Measurements from ENCODE around the gene PDE4B. TPM values are rescaled to one million over a fixed set of nuclear protein-coding genes. Genes with fewer than 3 reads are reported as not detected.

Gene PDE4B
- total RNA-seq, 1 donor from 2014 or later = 10.6 TPM

DNA sequence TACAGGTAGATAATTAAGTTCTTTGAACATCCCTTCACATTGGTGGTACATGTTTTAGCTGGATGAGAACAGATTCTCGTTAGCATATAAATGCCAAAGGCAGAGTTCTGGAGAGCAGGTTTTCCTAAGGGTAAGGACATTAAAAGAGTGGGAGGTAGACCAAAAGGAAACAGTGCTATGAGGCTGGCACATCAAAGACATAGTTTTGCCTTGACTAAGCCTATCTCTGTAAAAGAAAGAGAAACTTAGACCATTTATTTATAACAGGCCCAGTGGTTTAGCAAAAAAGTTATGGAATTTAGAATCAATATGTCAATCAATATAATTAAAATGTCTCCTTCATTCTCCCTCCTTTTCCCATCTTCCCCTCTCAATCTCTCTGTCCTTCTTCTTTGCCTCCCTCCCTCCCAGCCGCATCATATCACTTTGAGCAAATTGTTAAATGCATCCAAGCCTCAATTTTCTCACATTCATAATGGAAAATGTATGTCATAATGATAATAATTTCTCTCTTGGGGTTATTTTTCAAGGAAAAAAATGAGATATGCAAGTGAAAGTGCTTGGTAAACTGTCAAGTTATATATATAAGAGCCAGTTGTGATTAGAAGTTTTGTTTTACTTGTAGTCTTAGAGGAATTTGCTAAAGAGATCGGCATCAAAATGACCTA lies 531.4 kb downstream of the PDE4B start:
- ATAC-seq (ENCODE audit: poor library complexity) = no peak

DNA sequence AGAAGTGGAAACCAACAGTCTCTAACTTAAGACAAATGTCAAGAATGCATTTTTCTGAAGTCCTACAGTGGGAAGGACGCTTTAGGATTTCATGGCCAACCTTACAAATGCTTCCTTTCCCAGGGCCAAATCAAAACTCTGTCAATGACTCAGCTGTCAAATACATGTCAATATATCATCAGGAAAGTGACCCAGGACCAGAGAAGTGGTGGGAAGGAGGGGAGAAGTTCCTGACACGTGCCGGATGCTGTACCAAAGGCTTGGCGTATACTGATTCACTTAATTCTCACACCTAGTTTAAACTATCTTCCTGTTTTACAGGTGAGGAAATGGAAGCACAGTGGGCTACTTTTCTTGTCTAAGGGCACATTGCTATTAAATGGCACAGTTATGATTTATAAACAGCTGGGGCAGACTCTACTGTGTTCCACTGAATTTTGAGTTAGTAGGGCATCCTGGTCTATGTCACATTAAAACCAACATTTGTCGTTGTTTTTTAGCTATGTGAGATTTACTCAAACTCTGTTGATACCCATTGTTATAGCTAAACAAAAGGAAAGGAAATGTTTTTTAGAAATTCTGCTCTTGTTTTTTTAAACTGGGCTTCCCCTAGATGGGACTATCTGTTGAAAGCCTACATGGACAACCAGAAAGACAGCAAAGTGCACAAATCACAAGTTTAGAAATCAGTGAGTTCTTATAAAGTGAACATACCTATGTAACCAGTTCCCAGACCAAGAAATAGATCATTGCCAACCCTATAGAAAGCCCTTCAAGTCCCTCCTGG lies 533.1 kb downstream of the PDE4B start:
- DNase-seq (no peak), ATAC-seq (ENCODE audit: poor library complexity) (no peak)
- intact Hi-C loops (cut with DNase I) = no loop called here

More for the DNA sequence above, 531.4 kb downstream of the PDE4B start:
- no peak for DNase-seq
- intact Hi-C loops (cut with DNase I) = no loop called here

DNA sequence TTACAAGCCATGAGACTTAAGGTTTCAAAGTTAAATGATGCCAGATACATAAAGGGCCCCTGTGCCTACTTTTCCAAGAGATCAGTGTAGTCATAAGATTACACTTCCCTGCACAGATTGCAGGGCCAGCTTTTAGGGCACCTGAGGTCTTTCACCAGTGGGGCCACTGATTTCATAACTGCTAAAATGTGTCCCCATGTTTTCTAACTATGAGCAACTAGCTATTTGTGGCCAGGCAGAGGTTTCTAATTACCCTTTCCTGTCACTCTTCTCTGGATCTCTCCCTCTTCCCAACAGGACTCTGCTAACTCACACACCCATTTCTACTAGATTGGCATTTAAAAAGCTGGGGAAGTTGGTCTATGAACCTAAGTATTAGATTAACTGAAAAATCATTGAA lies 534.2 kb downstream of the PDE4B start:
- intact Hi-C loops (cut with DNase I) = no loop called here
- no peak for DNase-seq
- ATAC-seq (ENCODE audit: poor library complexity) = no peak

- DNase-seq = no peak
- ATAC-seq (ENCODE audit: poor library complexity) = no peak
- intact Hi-C loops (cut with DNase I) = no loop called here
Measured at GRCh38 chr1:66327588-66327987, 534.9 kb downstream of the PDE4B start.

- DNase-seq = no peak
- ATAC-seq (ENCODE audit: poor library complexity) = no peak
- intact Hi-C loops (cut with DNase I) = no loop called here
Measured at GRCh38 chr1:66328896-66329295, 536.2 kb downstream of the PDE4B start.

GRCh38 chr1:66330722-66331141 lies 538.0 kb downstream of the PDE4B start:
- DNase-seq (no peak), ATAC-seq (ENCODE audit: poor library complexity) (no peak)
- intact Hi-C loops (cut with DNase I) = loop anchor here (5.0 kb wide), 1 partner anchor 58 kb away; no protein-coding TSS in a partner anchor

- ATAC-seq (ENCODE audit: poor library complexity) = peak; percentile 65
- intact Hi-C loops (cut with DNase I) = loop anchor here (5.0 kb wide), 1 partner anchor 60 kb away; no protein-coding TSS in a partner anchor
Measured at GRCh38 chr1:66331658-66332547, 539.2 kb downstream of the PDE4B start.

DNA sequence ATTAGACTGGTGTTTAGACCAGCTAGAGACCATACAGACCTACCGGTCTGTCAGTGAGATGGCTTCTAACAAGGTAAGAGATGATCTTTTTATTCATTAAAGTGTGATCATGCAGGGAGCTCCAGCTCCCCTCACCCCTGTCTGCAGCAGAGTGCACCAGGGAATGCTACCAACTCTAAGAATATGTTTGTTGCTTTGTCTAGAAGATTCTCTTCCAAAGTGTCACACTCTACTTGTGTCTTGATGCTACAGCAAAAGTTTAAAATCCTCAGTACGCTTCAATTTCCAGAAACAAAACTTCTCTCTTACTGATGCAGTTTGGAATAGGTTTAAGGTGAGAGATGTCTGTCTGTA lies 539.8 kb downstream of the PDE4B start:
- intact Hi-C loops (cut with DNase I) = loop anchor here (5.0 kb wide), 1 partner anchor 60 kb away; no protein-coding TSS in a partner anchor
- ATAC-seq (ENCODE audit: poor library complexity) = peak; percentile 24

More at GRCh38 chr1:66331658-66332547, 539.2 kb downstream of the PDE4B start:
- DNase-seq = peak; percentile 80

DNA sequence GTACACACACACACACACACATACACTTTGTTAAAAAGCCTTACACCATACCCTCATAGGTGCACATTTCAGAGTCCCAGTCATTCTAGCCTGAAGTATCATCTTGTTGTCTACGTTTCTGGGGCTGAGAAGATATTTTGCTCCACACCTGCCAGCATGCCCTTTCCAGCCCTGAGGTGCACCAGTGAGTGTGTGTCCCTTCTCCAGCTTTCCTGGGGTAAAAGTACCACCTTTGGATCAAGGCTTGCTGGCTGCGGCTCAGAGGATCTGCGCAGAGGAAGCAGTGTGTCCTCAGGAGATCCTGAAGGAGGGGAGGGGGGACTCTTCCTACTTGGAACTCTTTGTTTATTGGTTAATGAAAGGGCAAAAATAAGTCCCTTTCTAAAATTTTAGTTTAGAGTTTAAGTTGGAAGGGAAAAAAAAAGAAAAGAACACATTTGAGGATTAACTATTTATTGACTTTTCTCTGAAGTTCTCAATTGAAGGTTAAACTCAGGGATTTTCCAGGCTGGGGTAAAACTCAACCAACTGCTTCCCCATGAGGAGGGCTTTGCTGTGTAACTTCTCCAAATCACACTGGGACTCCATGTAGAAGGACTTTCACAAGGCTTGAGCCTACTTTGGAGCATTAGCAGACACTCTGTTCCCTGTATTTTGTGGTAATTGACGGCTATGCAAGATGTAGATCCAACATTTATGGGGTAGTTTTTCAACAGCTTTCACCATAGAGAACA lies 540.9 kb downstream of the PDE4B start:
- intact Hi-C loops (cut with DNase I) = loop anchor here (5.0 kb wide), 1 partner anchor 61 kb away; no protein-coding TSS in a partner anchor
- DNase-seq (peak; percentile 63), ATAC-seq (ENCODE audit: poor library complexity) (peak; percentile 37)

More for the DNA sequence above, 539.8 kb downstream of the PDE4B start:
- no peak for DNase-seq

GRCh38 chr1:66334318-66334717 lies 541.6 kb downstream of the PDE4B start:
- DNase-seq = no peak
- peak; percentile 5 for ATAC-seq (ENCODE audit: poor library complexity)
- intact Hi-C loops (cut with DNase I) = loop anchor here (5.0 kb wide), 1 partner anchor 62 kb away; no protein-coding TSS in a partner anchor

GRCh38 chr1:66335125-66335524 lies 542.4 kb downstream of the PDE4B start:
- ATAC-seq (ENCODE audit: poor library complexity) = no peak
- intact Hi-C loops (cut with DNase I) = no loop called here
- DNase-seq = no peak

DNA sequence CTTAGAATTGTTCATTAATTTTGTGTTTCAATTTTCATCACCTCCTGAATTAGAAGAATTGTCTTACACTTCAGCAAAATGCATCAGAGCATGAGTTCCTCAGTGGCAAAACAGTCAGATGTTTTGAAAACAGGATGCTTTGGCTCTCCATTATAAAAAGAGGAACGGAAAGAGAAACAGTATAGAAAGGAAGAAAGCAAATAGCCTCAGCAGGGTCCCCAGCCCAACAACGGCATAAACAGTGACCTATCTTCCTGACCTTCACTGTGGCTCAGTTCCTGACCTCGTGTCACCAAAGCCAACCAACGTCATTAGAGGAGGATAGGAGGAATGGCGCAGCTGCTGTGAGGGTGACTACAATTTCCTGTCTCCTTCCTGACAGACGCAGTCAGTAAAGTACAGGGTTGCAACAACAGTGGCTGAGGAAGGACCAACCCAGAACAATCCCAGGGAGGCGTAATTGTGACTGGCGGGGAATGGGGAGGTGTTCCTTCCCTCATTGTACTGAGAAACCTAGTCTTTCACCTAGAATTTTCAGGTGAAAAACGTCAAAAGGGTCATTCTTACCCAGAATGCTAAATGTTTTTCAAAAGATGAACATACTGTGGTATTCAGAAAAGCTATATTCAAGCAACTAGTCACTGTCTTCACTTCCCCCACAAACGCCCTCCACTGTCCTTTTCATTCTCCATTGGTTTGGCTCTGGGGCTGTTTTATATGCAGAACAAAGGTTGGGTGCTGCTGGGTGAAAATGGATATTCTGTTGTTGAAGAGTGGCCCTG lies 543.4 kb downstream of the PDE4B start:
- ATAC-seq (ENCODE audit: poor library complexity) (peak; percentile 67), DNase-seq (peak; percentile 79)
- intact Hi-C loops (cut with DNase I) = no loop called here

DNA sequence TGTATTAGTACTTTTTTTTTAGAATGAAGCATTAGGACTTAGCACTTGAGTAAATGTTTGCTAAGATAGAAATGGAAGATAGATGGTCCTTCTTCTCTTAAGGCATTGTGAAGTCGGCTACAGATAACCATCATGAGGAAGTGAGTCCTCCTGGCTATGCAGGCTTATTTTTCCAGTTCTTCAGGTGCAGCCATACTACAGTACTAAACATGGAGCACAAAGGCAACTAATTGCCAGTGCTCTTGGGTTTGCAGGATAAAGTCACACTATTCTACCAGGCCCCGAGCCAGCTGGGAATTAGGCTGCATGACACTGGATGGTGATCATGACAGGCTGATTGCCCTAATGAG lies 543.9 kb downstream of the PDE4B start:
- no peak for ATAC-seq (ENCODE audit: poor library complexity)
- DNase-seq = no peak
- intact Hi-C loops (cut with DNase I) = no loop called here

- no peak for DNase-seq
- intact Hi-C loops (cut with DNase I) = no loop called here
- no peak for ATAC-seq (ENCODE audit: poor library complexity)
Measured at GRCh38 chr1:66337249-66337648, 544.6 kb downstream of the PDE4B start.

- no peak for DNase-seq
- no peak for ATAC-seq (ENCODE audit: poor library complexity)
- intact Hi-C loops (cut with DNase I) = no loop called here
Measured at GRCh38 chr1:66339944-66340343, 547.2 kb downstream of the PDE4B start.

- intact Hi-C loops (cut with DNase I) = no loop called here
- DNase-seq (no peak), ATAC-seq (ENCODE audit: poor library complexity) (no peak)
Measured at GRCh38 chr1:66341446-66342089, 548.9 kb downstream of the PDE4B start.

DNA sequence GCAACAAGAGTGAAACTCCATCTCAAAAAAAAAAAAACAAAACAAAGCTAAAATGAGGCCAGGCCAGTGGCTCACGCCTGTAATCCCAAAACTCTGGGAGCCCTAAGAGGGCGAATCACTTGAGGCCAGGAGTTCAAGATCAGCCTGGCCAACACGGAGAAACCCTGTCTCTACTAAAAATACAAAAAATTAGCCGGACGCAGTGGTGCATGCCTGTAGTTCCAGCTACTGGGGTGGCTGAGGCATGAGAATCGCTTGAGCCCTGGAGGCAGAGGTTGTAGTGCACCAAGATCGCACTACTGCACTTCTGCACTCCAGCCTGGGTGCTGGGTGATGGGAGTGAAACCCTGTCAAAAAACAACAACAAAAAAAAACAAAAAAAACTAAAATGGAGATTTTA lies 550.0 kb downstream of the PDE4B start:
- ATAC-seq (ENCODE audit: poor library complexity) = peak; percentile 30
- intact Hi-C loops (cut with DNase I) = no loop called here
- DNase-seq = no peak

Measured in Right ventricle myocardium superior (tissue), 1 donor.